H1 (cell line): Measurements from ENCODE around the gene GALNT17. TPM values are rescaled to one million over a fixed set of nuclear protein-coding genes. Genes with fewer than 3 reads are reported as not detected.

Experiments
- CTCF ChIA-PET: fragments of 300-600 bp; sonication (Branson Sonifier 250); formaldehyde crosslinking; loops from one replicate; lab custom pipeline; 2021; ENCODE audit not compliant: partially characterized antibody; lab: Charles Lee
- POLR2A ChIA-PET: fragments of 300-600 bp; sonication (Branson Sonifier 250); formaldehyde crosslinking; loops from one replicate; lab custom pipeline; 2021; ENCODE audit warnings: inconsistent platforms; ENCODE audit not compliant: partially characterized antibody; lab: Charles Lee
- DNase-seq, 2 experiments: peaks; one replicate each; pipeline versions ENCODE4 v3.0.0 to v3.0.0-alpha.2; 2010 to 2022; ENCODE audit warnings: low spot score in 2 of 2, low read depth in 1 of 2, mixed read lengths in 1 of 2
- FAIRE-seq: peaks from 2 replicates; lab custom pipeline; 2011; peaks lifted over from hg19 to GRCh38; lab: Jason Lieb, UNC
- H2AFZ ChIP-seq: 2 replicates; pipeline ENCODE4 v1.8.1; 2012; ENCODE audit warnings: low read length, inconsistent platforms
- H2AK5ac ChIP-seq: 2 replicates; pipeline ENCODE4 v1.6.1; 2013; ENCODE audit warnings: low read depth, low read length
- H2BK120ac ChIP-seq: replicated peaks from 2 replicates; pipeline ENCODE3; 2013; ENCODE audit warnings: low read depth, low read length, inconsistent platforms
- H2BK12ac ChIP-seq: 2 replicates; pipeline ENCODE4 v1.6.1; 2013; ENCODE audit warnings: low read depth, low read length
- H2BK15ac ChIP-seq: 2 replicates; pipeline ENCODE4 v1.6.1; 2013; ENCODE audit warnings: low read length
- H2BK20ac ChIP-seq: 2 replicates; pipeline ENCODE4 v1.6.1; 2013; ENCODE audit warnings: low read length
- H2BK5ac ChIP-seq: 2 replicates; pipeline ENCODE4 v1.6.1; 2013; ENCODE audit warnings: low read depth, low read length
- H3K14ac ChIP-seq: 2 replicates; pipeline ENCODE4 v1.6.1; 2013; ENCODE audit warnings: inconsistent platforms; ENCODE audit not compliant: insufficient read length
- H3K18ac ChIP-seq: 2 replicates; pipeline ENCODE4 v1.6.1; 2013; ENCODE audit warnings: low read length; ENCODE audit errors: extremely low read depth
- H3K23ac ChIP-seq: 2 replicates; pipeline ENCODE4 v1.6.1; 2013; ENCODE audit warnings: inconsistent platforms; ENCODE audit not compliant: insufficient read length
- H3K23me2 ChIP-seq: 2 replicates; pipeline ENCODE4 v1.6.1; 2013; ENCODE audit warnings: low read depth, low read length
- H3K27ac ChIP-seq: 2 replicates; pipeline ENCODE4 v1.6.1; 2011; ENCODE audit warnings: low read depth, low read length, inconsistent platforms
- H3K27me3 ChIP-seq, 4 experiments: replicated peaks in 1 of 4; 1 replicate in 1 of 4; 2 replicates in 3 of 4; pipeline versions ENCODE4 v1.6.1 to v1.8.1; 2011 to 2013; ENCODE audit warnings: low read length in 3 of 4, mild to moderate bottlenecking in 3 of 4, inconsistent platforms in 2 of 4, mixed read lengths in 2 of 4, moderate library complexity in 1 of 4; ENCODE audit not compliant: control insufficient read depth in 3 of 4, insufficient read depth in 3 of 4; ENCODE audit errors: extremely low read depth in 1 of 4
- H3K36me3 ChIP-seq, 4 experiments: 2 replicates each; pipeline versions ENCODE4 v1.6.1 to v1.8.1; 2011 to 2013; ENCODE audit warnings: mild to moderate bottlenecking in 4 of 4, low read length in 3 of 4, moderate library complexity in 2 of 4, control low read depth in 1 of 4, inconsistent platforms in 1 of 4; ENCODE audit not compliant: insufficient read depth in 4 of 4, control insufficient read depth in 2 of 4
- H3K4ac ChIP-seq: replicated peaks from 2 replicates; pipeline ENCODE3; 2013; ENCODE audit warnings: low read length, low read depth, mixed read lengths, inconsistent platforms; ENCODE audit not compliant: insufficient read length
- H3K4me1 ChIP-seq, 4 experiments: replicated peaks in 1 of 4; 1 replicate in 1 of 4; 2 replicates in 3 of 4; pipeline versions ENCODE4 v1.6.1 to v1.8.1; 2011 to 2013; ENCODE audit warnings: low read length in 3 of 4, inconsistent platforms in 2 of 4, mixed read lengths in 1 of 4; ENCODE audit not compliant: insufficient read depth in 4 of 4, control insufficient read depth in 3 of 4
- H3K4me2 ChIP-seq, 2 experiments: 2 replicates each; pipeline versions ENCODE4 v1.6.1 to v1.8.1; 2011 to 2013; ENCODE audit warnings: low read depth in 2 of 2, low read length in 2 of 2, control low read depth in 1 of 2, inconsistent platforms in 1 of 2, mild to moderate bottlenecking in 1 of 2; ENCODE audit not compliant: insufficient read depth in 1 of 2
- H3K4me3 ChIP-seq, 4 experiments: fragments of 200-600, 300-600 bp in 1 of 4; sonication (generic), shearing (Covaris generic), sonication (Bioruptor Twin) in 1 of 4; 2 replicates each; pipeline versions ENCODE4 v1.5.1 to v1.8.1; 2011 to 2016; ENCODE audit warnings: low read length in 4 of 4, low read depth in 3 of 4, control low read depth in 2 of 4, inconsistent platforms in 2 of 4, mild to moderate bottlenecking in 2 of 4, mixed read lengths in 1 of 4, moderate library complexity in 1 of 4; ENCODE audit not compliant: insufficient read depth in 2 of 4; ENCODE audit errors: extremely low read depth in 1 of 4
- H3K56ac ChIP-seq: replicated peaks from 2 replicates; pipeline ENCODE3; 2013; ENCODE audit warnings: low read depth, mild to moderate bottlenecking, mixed read lengths, low read length, inconsistent platforms; ENCODE audit not compliant: insufficient read length
- H3K79me1 ChIP-seq: 2 replicates; pipeline ENCODE4 v1.6.1; 2013; ENCODE audit warnings: low read depth, low read length, control low read depth
- H3K79me2 ChIP-seq, 2 experiments: 2 replicates each; pipeline versions ENCODE4 v1.6.1 to v1.8.1; 2012 to 2013; ENCODE audit warnings: low read length in 2 of 2, mild to moderate bottlenecking in 2 of 2, inconsistent platforms in 1 of 2; ENCODE audit not compliant: insufficient read depth in 2 of 2, control insufficient read depth in 1 of 2
- H3K9ac ChIP-seq, 4 experiments: replicated peaks in 1 of 4; 1 replicate in 1 of 4; 2 replicates in 3 of 4; pipeline versions ENCODE4 v1.6.1 to v1.8.1; 2011 to 2013; ENCODE audit warnings: low read depth in 3 of 4, low read length in 3 of 4, control low read depth in 2 of 4, mild to moderate bottlenecking in 2 of 4, moderate library complexity in 2 of 4, inconsistent platforms in 1 of 4; ENCODE audit errors: extremely low read depth in 1 of 4
- H3K9me3 ChIP-seq, 2 experiments: 2 replicates each; pipeline versions ENCODE4 v1.6.1 to v1.8.1; 2012 to 2013; ENCODE audit warnings: mild to moderate bottlenecking in 2 of 2, moderate library complexity in 2 of 2, control low read depth in 1 of 2, inconsistent platforms in 1 of 2, low read depth in 1 of 2, low read length in 1 of 2, mixed read lengths in 1 of 2; ENCODE audit not compliant: insufficient read depth in 2 of 2
- H4K20me1 ChIP-seq, 2 experiments: replicated peaks in 1 of 2; 2 replicates each; pipeline versions ENCODE3 to v1.8.1; 2011 to 2013; ENCODE audit warnings: inconsistent platforms in 2 of 2, low read length in 2 of 2, mild to moderate bottlenecking in 1 of 2; ENCODE audit not compliant: insufficient read depth in 2 of 2, control insufficient read depth in 1 of 2
- H4K5ac ChIP-seq: 2 replicates; pipeline ENCODE4 v1.6.1; 2013; ENCODE audit warnings: low read length, low read depth, mixed read lengths, inconsistent platforms; ENCODE audit not compliant: insufficient read length
- H4K8ac ChIP-seq: 2 replicates; pipeline ENCODE4 v1.8.0; 2013; ENCODE audit warnings: mild to moderate bottlenecking, moderate library complexity, low read length, inconsistent platforms; ENCODE audit not compliant: insufficient read depth; ENCODE audit errors: extremely low read depth
- H4K91ac ChIP-seq: replicated peaks from 2 replicates; pipeline ENCODE3; 2013; ENCODE audit warnings: low read length, mixed read lengths, inconsistent platforms; ENCODE audit not compliant: insufficient read length
- BCL11A ChIP-seq, 2 experiments: IDR thresholded peaks; one replicate each; pipeline ENCODE4 v1.6.1; 2011; ENCODE audit warnings: low read depth in 2 of 2, low read length in 2 of 2, mild to moderate bottlenecking in 2 of 2
- KDM1A ChIP-seq: fragments of 200-600, 300-600 bp; sonication (generic); IDR thresholded peaks from 2 replicates; pipeline ENCODE4 v1.7.1; 2016; ENCODE audit warnings: mild to moderate bottlenecking, low read length, borderline replicate concordance
- KDM4A ChIP-seq: IDR thresholded peaks from one replicate; pipeline ENCODE4 v1.7.1; 2012; ENCODE audit warnings: low read depth, mild to moderate bottlenecking, moderate library complexity, low read length, inconsistent platforms; ENCODE audit not compliant: severe bottlenecking
- WGBS, 2 experiments: shearing (Covaris generic) in 1 of 2; methylation state at CpG; one replicate each; pipeline versions ENCODE4 v1.1.6 to v1.1.7; 2013 to 2015; ENCODE audit warnings: low lambda C conversion rate in 2 of 2, mixed read lengths in 2 of 2, inconsistent platforms in 1 of 2, low coverage in 1 of 2, missing lambda C conversion rate in 1 of 2; ENCODE audit not compliant: insufficient replicate concordance in 2 of 2, insufficient coverage in 1 of 2, insufficient read length in 1 of 2; ENCODE audit errors: extremely low coverage in 1 of 2, missing lambda C conversion rate in 1 of 2; 5-methylcytosine and 5-hydroxymethylcytosine counted together
- polyA plus RNA-seq, 7 experiments: library from polyadenylated mRNA; depleted of rRNA in 3 of 7; stranded (reverse) in 5 of 7; unstranded in 2 of 7; fragments of >200 nt in 5 of 7; fragments of 200-250 nt in 2 of 7; gene quantifications; 1 replicate in 5 of 7; 2 replicates in 1 of 7; 4 replicates in 1 of 7; pipeline versions ENCODE4 v1.2.1 to v1.2.3, GENCODE V29; 2011 to 2013; ENCODE audit warnings: missing spikeins in 2 of 7, mixed read lengths in 2 of 7
- total RNA-seq: library from RNA; stranded (reverse); fragmentation: NEBNext Ultra II Directional; extraction: Animal tissue kit (Norgen Biotek cat#: 25700); gene quantifications from 2 replicates; pipeline ENCODE4 v1.2.1, GENCODE V29; 2021

The GALNT17 gene
- total and polyA plus RNA-seq, 2 of the 8 experiments (the other 6 are each of a cell fraction or from before 2014, with no cell fraction given), result 37.7 to 47.0 TPM

GRCh38 chr7:71221049-71221448 lies 89.1 kb downstream of the GALNT17 start:
- TF ChIP-seq KDM4A (no peak), BCL11A (IDR thresholded peaks at IDR 0.05; ENCODE audit: low read depth in 2 of 2, low read length in 2 of 2) (no peak), KDM1A (peak; percentile 88; the same call in 1 of the 2 replicates)
- DNase-seq (no peak), FAIRE-seq (no peak)
- WGBS, 2 experiments, result 0% methylated on average over 1 of the region's 1 CpG; no CpG with 5 or more reads in 1 of the 2 experiments
- H3K27ac ChIP-seq, result no peak overlapping the region
- no peak overlapping the region for H3K56ac ChIP-seq
- H3K79me1 ChIP-seq, result peaks cover 8% of the 10 kb centered on the region
- no peak overlapping the region for H4K91ac ChIP-seq
- H2BK15ac ChIP-seq, result no peak overlapping the region
- peaks cover 0 to 2% of the 10 kb centered on the region in 2 experiments for H4K20me1 ChIP-seq
- no peaks in the 10 kb centered on the region; a peak in 1 of 8 replicates for H3K36me3 ChIP-seq
- no peak overlapping the region for H3K14ac ChIP-seq
- H2AK5ac ChIP-seq, result no peak overlapping the region
- H3K23ac ChIP-seq, result no peak overlapping the region
- no peak overlapping the region for H2BK120ac ChIP-seq
- no peak overlapping the region for H3K9ac ChIP-seq
- H2BK20ac ChIP-seq, result no peak overlapping the region
- no peak overlapping the region for H4K8ac ChIP-seq
- H3K18ac ChIP-seq, result no peak overlapping the region
- H3K4ac ChIP-seq, result no peak overlapping the region
- no peak overlapping the region for H2BK5ac ChIP-seq
- CTCF ChIA-PET, result interaction anchor here (0.7 to 1.2 kb wide), 4 partner anchors 9 to 512 kb away, joined by 3 read pairs; no protein-coding TSS in a partner anchor
- POLR2A ChIA-PET, result no interaction called here
- H3K4me1 ChIP-seq, result no peaks in the 10 kb centered on the region
- H3K4me3 ChIP-seq, result no peak overlapping the region
- peaks cover under 1 to 95% of the 10 kb centered on the region in 2 experiments for H3K79me2 ChIP-seq
- H2BK12ac ChIP-seq, result no peak overlapping the region
- no peaks in the 10 kb centered on the region for H3K27me3 ChIP-seq
- H2AFZ ChIP-seq, result no peak overlapping the region
- H3K23me2 ChIP-seq, result no peaks in the 10 kb centered on the region
- H4K5ac ChIP-seq, result no peak overlapping the region
- H3K9me3 ChIP-seq, result peaks cover 2 to 5% of the 10 kb centered on the region in 2 experiments; a peak in 1 of 4 replicates
- no peak overlapping the region for H3K4me2 ChIP-seq
